Muscle layer of duodenum (tissue), 2 donors: ENCODE data around the gene VSTM2L.

Experiments
- H3K27ac ChIP-seq: one replicate; pipeline ENCODE4 v1.7.0; 2013; ENCODE audit warnings: mild to moderate bottlenecking, low read length
- H3K27me3 ChIP-seq: one replicate; pipeline ENCODE4 v1.7.0; 2013; ENCODE audit warnings: low read depth, mild to moderate bottlenecking, control low read depth, low read length
- H3K36me3 ChIP-seq, 2 donors: one replicate each; pipeline ENCODE4 v1.7.0; 2013; ENCODE audit warnings: low read length in 2 of 2, control low read depth in 1 of 2, mild to moderate bottlenecking in 1 of 2; ENCODE audit not compliant: insufficient read depth in 2 of 2, control insufficient read depth in 1 of 2
- H3K4me1 ChIP-seq, 2 donors: one replicate each; pipeline ENCODE4 v1.7.0; 2013; ENCODE audit warnings: low read length in 2 of 2, mild to moderate bottlenecking in 2 of 2, control low read depth in 1 of 2, moderate library complexity in 1 of 2; ENCODE audit not compliant: insufficient read depth in 2 of 2, control insufficient read depth in 1 of 2
- H3K4me3 ChIP-seq, 2 donors: one replicate each; pipeline ENCODE4 v1.7.0; 2013; ENCODE audit warnings: low read length in 2 of 2, low read depth in 1 of 2, mild to moderate bottlenecking in 1 of 2
- H3K9me3 ChIP-seq, 2 donors: one replicate each; pipeline ENCODE4 v1.7.0; 2013; ENCODE audit warnings: low read length in 2 of 2, control low read depth in 1 of 2, mild to moderate bottlenecking in 1 of 2; ENCODE audit not compliant: control insufficient read depth in 1 of 2
- donor health status: healthy.

VSTM2L gene

DNA sequence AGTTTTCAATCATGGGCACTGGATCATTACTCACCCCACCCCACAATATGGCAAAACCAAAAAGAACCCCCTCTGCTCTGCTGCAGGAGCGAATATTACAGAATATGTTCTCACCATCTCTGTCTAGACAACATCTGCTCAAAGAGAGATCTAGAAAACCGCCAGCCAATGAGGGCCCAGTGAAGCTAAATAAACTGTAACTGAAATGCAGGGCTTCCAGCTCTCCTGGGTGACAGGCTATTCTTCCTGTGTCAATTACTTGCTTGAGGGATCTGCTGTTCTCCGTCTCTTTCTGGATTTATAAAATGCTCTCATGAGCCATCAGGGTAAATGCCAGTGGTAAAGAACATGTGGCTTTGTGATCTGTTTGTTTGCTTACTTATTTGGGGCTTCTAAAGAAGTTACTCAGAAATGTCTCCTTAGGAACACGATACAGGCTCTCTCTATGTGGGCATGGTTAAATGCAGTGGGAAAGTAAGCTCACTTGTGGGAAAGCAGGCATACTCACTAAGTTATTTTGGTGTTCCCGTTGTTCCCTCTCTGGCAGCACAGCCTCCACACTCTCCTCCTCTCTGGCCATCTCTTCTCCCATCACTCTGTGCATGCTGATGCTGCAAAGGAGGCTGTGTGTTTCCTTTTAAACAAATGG lies 85.5 kb downstream of the VSTM2L start:
- Histone ChIP-seq H3K27me3 (no peaks in the 10 kb centered on the region), H3K27ac (no peak overlapping the region), H3K4me3 (no peak overlapping the region), H3K9me3 (no peaks in the 10 kb centered on the region), H3K36me3 (peaks cover 0 to 18% of the 10 kb centered on the region in 2 donors), H3K4me1 (peaks cover 0 to 32% of the 10 kb centered on the region in 2 donors)

DNA sequence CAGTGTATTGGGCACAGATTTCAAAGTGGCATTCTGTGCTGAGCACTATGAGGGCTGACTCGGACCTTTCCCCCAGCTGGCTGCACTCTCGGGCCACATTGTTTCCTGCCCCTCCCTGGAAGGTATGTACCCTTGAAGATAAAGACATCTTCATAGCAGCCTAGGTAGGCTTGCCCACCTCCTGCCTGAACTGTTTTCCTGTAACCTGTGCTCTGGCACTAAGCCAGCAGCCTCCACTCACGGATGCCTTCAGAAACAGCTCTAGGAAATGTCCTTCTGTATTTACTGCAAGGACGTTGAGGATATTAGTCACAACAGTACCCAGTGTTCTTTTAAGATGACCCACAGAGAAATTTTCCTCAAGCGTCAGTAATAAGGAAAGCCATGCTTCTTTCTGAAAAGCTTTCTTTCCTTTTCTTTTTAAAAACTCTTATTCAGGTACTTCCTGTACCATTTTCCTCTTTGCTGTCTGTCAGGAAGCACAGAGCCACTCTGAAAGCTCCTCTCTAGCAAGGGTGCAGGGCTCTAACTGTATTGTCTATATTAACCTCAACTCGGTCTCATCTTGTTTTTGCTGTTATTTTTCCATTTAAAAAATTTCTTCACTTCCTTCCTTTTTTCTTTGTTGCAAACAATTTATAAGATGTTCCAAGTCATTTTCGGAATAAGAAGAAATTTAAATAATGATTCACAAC lies 86.8 kb downstream of the VSTM2L start:
- no peak overlapping the region for H3K27ac ChIP-seq
- H3K27me3 ChIP-seq, result no peaks in the 10 kb centered on the region
- no peak overlapping the region for H3K4me3 ChIP-seq
- H3K9me3 ChIP-seq, result no peaks in the 10 kb centered on the region
- H3K4me1 ChIP-seq, result peaks cover 0 to 32% of the 10 kb centered on the region in 2 donors
- H3K36me3 ChIP-seq, result peaks cover 7 to 24% of the 10 kb centered on the region in 2 donors

DNA sequence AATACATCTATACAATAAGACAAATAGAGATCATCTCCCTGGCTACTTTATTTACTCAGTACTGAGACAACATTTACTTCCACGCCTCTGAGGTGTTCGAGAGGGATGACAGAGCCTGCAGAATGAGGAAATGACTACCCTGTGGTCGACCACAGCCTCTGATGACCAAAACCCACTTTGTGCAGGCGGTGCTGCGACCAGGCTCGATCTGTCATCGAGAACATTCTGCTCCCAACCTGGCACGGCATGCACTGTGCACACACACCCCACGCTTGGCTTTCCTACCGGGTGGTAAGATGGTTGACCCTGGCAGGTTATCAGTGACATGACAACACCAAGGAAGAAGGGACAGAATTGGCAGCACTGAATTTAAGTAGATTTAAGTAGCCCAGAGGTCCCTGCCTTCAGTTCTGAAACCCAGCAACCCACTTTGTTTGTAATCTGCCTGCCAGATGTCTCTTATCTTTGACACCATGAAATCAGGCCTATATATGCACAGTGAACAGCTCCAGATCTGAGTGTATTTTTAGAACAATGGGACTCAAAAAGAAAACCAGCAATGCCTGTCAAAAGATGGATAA lies 87.7 kb downstream of the VSTM2L start:
- Histone ChIP-seq H3K36me3 (peaks cover 16 to 33% of the 10 kb centered on the region in 2 donors), H3K9me3 (no peaks in the 10 kb centered on the region), H3K27ac (no peak overlapping the region), H3K4me1 (peaks cover 0 to 32% of the 10 kb centered on the region in 2 donors), H3K27me3 (no peaks in the 10 kb centered on the region), H3K4me3 (no peak overlapping the region)

DNA sequence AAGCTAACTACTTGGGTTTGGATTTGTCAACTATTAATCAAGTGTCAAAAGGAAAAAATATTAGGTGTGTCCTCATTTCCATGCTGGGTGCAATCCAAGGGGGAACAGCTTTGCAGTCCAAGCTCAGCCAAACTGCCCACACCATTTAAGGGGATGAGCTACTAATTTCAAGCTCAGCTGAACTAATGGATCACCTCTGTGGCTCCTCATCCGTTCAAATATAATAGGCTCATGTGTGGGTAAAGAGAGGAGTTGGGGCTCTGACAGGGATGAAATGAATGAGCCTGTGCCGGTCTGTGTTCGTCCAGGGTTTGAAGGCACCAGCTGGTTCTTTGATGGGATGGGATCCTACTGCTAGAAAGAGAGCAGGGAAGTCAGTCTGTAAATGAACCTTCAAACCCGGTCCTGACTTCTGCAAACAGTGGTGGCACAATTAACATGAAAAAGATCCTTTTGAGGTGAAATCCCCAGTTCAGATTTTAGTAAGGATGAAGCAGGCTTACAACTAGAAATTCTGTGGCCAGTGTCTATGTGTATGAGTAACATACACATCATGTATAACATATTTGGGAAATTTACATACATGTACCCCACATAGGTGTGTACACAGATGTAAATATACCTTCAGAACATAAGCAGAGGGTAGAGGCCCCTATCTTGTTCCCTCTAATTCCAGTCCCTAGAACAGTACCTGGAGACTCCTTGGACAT lies 88.4 kb downstream of the VSTM2L start:
- Histone ChIP-seq H3K4me3 (no peak overlapping the region), H3K27me3 (no peaks in the 10 kb centered on the region), H3K27ac (no peak overlapping the region), H3K4me1 (peaks cover 0 to 31% of the 10 kb centered on the region in 2 donors), H3K36me3 (peaks cover 22 to 40% of the 10 kb centered on the region in 2 donors), H3K9me3 (no peaks in the 10 kb centered on the region)

DNA sequence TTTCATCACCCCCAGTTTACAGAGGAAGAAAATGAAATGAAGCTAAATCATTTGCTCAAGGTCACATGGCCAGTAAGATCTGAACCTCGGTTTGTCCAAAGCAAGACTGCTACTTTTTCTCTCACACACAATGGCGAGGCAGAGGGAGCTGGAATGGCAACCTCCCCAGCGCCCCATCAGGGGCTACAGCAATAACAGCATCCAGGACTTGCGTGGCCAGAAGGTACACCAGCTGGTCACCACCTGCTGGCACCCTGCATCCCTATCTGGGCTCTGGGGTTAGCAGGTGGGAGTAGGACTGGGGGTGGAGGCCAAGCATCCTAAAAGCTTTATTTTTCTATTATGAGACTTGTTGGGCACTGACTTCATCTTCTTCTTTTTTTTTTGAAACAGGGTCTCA lies 89.0 kb downstream of the VSTM2L start:
- peaks cover 28 to 46% of the 10 kb centered on the region in 2 donors for H3K36me3 ChIP-seq
- H3K4me1 ChIP-seq, result peaks cover 0 to 25% of the 10 kb centered on the region in 2 donors
- no peak overlapping the region for H3K4me3 ChIP-seq
- no peaks in the 10 kb centered on the region for H3K27me3 ChIP-seq
- H3K27ac ChIP-seq, result no peak overlapping the region
- no peaks in the 10 kb centered on the region for H3K9me3 ChIP-seq

DNA sequence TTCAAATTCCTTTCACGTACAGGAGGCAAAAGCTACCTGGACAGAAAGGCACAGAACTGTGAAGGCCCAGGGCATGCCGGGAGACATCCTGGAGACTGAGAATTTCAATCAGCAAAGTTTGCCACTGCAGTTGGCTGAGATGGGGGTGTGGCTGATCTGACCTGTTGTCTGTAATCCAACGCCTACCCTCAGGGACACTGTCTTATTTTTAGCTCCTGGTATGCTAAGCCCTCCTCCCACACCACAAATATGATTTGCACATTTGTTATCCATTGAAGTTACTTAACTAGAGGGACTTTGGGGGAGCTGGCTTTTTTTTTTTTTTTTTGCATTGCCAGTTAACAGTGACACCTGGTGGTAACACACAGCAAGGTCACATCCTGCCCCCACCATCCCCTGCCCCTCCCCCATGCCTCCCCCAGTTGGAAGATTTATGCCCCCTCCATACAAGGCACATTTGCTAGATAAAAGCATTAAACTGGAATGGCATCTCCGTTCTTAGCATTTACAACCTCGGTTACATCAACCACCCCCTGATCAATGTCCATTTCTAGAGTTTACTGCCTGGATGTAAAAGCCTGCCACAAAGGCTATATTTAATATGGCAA lies 90.0 kb downstream of the VSTM2L start:
- H3K9me3 ChIP-seq, result no peaks in the 10 kb centered on the region
- no peak overlapping the region for H3K27ac ChIP-seq
- peaks cover 36 to 55% of the 10 kb centered on the region in 2 donors for H3K36me3 ChIP-seq
- H3K4me1 ChIP-seq, result peaks cover 0 to 18% of the 10 kb centered on the region in 2 donors
- no peaks in the 10 kb centered on the region for H3K27me3 ChIP-seq
- no peak overlapping the region for H3K4me3 ChIP-seq

DNA sequence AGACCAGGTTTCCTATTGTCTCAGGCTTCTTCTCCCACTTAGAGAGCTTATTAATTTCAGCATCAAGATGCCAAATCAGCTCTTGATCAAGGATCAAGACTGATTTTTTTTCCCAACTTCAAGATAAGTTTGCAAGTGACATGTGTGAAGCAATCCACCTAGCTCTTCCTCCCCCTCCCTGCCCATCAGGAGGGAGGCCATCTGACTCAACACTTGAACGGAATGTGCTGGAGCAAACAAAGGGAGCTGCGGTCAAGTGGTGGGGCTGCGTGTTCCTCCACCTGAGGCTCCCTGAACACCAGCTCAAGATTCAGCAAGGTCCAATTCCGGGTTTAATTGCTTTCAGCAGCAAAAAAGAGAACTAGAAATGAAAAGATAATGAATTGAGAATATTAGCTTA lies 91.6 kb downstream of the VSTM2L start:
- peaks cover 0 to 18% of the 10 kb centered on the region in 2 donors for H3K4me1 ChIP-seq
- H3K27ac ChIP-seq, result no peak overlapping the region
- no peaks in the 10 kb centered on the region for H3K9me3 ChIP-seq
- no peaks in the 10 kb centered on the region for H3K27me3 ChIP-seq
- H3K4me3 ChIP-seq, result no peak overlapping the region
- peaks cover 50 to 65% of the 10 kb centered on the region in 2 donors for H3K36me3 ChIP-seq
